ENCODE data around the gene ZNF408.

- TF ChIP-seq CTCF (IDR thresholded peaks at IDR 0.05), result no peak
- TF ChIP-seq POLR2A (IDR thresholded peaks at IDR 0.05), result no peak
These were observed 23.7 kb upstream of the ZNF408 start for GRCh38 chr11:46677169-46677568.
